GM18505 (cell line): Measurements from ENCODE around the gene FYCO1.

Source experiments
- ATAC-seq: cut with Tn5 transposase; IDR thresholded peaks from one replicate; pipeline ENCODE4 v1.9.1; 2021; ENCODE audit not compliant: unreplicated experiment
- POLR2A ChIP-seq: IDR thresholded peaks from 4 replicates; pipeline ENCODE4 v1.6.1; 2011; ENCODE audit warnings: borderline replicate concordance; ENCODE audit not compliant: insufficient read depth, insufficient read length; ENCODE audit errors: extremely low read depth

The FYCO1 gene

DNA sequence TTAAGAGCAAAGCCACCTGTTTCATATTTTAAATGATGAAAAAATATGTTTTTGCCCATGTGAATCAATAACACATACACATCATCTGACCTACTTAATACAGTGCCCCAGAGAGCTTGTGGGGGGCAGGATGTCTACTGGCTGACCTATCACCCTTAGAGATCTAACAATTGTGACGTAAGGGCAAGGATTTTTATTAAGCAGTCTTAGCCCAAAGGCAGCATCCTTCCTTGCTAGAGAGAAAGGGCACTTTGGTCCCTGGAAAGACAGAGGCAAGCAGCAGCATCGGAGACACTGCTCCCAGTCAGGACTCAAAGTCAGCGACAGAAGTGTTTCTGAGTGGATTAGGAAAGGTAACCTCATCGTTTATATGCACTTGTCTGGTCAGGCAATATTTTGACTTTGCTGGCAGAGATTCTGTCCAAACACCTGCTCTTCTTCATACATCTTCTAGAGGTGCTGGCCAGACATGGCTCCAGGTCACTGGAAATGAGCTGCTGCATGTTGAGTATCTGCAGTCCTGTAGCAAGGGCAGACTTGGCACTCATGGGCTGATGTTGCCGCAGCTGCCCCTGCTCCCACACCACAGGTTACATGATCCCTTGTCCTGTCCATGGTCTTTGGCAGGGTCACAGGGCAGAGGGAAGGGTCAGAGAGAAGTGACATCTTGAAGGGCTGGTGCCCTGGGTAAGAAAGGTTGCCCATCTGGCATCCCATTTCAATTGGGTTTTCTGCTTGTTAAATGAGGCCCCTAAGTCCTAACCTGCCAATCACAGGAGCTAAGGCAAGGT is 50.6 kb downstream of the FYCO1 start:
- TF ChIP-seq POLR2A = no peak
- ATAC-seq = no peak

DNA sequence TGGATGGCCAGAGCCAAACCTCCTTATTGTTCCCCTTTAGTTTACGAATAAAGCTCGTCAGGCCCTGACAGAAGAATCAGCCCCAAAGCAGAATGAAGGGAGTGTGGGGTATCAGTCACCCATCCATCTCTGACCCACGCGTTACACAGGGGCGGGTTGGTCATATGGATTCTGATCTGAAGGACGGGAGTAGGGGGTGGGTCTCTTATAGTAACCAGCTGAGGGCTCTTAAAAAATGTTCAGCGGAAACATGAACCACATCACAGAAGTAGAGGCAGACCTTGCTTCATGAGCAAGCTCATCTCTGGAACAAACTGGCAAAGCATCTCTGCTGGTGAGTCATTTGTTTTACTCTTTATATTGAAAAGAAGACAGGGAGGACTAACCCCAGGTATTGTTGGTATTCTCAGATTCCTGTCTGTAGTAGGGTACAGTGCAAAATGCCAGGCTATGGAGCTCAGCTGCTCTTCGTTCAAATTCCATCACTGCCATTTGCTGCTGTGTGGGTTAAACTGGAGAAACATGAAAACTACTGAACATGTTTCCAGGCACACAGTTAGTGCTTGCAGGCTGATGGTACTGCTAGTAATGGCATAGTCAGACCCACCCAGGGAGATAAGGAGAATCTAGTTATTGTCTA is 52.3 kb downstream of the FYCO1 start, which contains the start of gene CXCR6:
CXCR6 (plus strand) TSS at position 258 of the 640 bp plus-strand sequence. CDS start 3,018 bp downstream, outside the sequence.
- ATAC-seq = no peak

DNA sequence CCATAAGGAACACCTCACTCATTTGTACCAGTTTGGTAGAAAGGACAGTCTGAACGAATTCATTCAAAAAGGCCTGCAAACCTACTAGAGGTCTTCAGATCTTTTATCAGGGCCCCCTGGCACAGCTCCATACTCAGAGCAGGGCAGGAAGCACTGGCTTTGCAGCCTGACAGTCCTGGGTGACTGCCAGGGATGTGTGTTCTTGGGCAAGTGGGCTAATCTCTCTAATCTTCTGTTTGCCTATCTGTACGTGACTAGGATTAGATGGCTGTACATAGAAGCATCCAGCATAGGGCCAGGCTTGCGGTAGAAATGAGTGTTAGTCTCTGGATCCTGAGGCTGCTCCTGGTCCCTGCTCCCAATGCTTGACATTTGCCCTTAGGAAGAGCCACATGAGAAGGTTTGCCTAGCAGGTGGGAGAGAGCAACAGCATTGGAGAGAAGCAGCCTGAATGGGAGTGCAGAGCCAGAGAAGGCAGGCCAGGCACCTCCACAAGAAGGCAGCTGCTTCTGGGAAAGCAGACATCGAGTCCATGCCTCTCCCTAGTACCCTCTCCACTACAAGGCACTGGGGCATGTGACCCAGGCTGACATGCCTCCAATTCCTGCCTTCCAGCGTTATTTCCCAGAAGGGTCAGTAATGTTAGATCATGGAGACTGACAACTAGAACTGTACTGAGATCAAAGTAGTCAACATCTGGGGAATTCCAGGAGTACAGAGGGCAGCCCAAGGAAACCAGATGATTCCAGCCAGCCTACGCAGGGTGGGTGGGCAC is 53.4 kb downstream of the FYCO1 start:
- no peak for ATAC-seq
- no peak for TF ChIP-seq POLR2A

More for the DNA sequence above, 52.3 kb downstream of the FYCO1 start, which contains the start of gene CXCR6:
- no peak for TF ChIP-seq POLR2A

DNA sequence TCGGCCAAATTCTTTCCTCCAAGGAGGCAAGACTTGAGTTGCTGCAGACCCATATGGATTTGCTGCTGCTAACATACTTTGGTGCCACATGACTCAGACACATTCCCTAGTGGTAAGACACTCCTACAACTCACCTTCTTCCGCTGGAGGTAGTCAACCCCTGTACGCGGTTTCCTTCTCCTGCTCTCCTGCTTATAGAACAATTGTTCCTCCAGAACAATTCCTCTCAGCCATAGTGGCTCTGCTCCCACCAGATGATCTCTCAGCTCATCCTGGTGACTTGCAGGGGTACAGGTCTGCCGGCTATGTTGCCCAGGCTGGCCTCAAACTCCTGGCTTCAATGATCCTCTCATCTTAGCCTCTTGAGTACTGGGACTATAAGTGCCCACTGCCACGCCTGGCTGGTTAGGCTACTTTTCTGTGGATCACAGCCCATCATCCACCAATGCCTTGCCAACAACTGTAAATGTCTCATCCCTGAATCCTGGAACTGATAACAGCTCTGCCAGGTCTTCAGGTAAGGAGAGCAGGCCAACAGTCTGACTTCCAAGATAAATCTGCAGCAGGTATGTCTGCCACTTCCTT is 54.8 kb downstream of the FYCO1 start:
- no peak for TF ChIP-seq POLR2A
- no peak for ATAC-seq

DNA sequence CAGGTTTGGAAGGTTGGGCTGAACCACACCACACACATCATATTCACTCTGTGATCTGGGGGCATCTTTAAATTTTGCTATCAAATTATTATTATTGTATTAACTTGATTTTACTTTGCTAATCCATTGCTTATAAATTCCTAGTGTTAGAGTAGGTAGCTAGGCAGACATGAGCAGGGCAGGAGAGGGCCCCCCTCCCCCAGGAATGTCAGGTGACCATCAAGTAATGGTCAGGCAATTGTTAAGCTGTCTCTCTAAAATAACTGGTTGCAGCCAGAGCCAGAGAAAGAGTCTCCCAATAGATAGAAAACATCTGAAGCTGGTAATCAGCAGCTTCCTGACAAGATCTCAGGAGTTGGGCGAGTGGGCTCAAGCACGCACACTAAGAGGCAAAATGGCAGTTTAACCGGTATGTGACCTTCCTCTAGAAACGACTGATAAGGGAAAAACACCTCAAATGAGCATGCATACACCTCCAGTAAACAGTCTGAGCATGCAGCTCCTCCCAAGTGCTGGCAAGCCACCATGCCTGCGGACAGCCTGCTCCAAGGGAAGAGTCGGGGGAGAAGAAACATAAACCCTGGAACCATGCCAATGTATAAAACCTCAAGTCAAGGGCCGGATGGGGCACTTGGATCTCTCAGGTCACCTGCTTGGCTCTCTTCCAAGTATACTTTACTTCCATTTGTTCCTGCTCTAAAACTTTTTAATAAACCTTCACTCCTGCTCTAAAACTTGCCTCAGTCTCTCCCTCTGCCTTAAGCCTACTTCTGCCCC is 55.4 kb downstream of the FYCO1 start:
- TF ChIP-seq POLR2A = no peak
- no peak for ATAC-seq

DNA sequence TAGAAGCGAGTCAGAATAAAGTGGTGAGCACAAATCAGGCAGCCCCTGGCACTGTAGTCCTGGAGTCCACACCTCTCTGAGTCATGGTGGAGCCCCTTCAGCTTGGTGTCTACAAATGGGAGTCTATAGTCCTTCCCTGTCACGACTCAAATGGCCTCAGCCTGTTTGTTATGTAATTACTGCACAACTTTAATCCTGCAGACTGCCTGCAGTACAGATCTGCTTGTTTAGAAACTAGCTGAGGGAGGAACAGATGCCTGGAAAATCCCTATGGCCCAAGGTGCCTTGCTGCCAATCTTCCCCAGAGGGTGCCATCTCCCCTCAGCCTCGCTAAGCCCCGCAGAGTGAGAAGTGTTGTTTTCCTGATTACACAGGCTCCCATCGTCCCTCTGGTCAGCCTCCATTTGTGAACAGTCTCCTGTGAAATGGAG is 56.3 kb downstream of the FYCO1 start:
- TF ChIP-seq POLR2A = no peak
- ATAC-seq = no peak

DNA sequence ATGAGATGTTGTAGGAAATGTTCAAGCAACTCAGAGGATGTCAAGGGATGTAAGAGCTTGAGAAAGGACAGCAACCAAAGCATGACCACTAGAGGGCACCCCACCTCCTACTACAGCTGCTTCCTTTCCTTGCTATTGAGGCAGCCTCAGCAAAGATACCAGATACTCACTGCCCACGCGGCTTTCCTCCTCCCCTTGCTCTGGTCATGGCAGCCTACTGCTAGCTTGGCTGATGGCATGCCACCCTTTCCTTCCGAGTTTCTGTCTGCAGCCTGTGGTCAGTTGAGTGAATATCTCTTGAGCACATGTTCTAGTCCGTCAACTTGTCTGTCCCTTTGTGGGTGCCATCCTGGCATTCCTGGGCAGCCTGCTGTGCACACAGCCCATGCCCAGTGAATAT is 56.8 kb downstream of the FYCO1 start:
- ATAC-seq = no peak
- no peak for TF ChIP-seq POLR2A

DNA sequence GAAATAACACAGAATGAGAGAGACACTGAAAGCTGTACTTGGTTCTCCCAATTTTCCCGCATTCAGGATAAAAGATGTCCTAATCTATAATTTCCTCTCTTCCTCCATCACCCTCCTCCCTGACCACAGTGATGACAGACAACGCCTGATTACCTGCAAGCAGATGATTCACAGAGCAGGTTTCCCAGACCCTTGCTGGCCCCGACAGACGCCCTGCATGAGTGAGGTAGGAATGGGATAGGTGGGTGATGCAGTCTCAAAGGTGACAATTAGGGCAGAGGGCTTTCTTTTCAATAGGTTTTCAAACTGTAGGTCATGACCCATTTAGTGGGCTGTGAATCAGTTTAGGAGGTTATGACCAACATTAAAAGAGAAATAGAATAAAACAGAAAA is 57.6 kb downstream of the FYCO1 start:
- ATAC-seq = no peak

DNA sequence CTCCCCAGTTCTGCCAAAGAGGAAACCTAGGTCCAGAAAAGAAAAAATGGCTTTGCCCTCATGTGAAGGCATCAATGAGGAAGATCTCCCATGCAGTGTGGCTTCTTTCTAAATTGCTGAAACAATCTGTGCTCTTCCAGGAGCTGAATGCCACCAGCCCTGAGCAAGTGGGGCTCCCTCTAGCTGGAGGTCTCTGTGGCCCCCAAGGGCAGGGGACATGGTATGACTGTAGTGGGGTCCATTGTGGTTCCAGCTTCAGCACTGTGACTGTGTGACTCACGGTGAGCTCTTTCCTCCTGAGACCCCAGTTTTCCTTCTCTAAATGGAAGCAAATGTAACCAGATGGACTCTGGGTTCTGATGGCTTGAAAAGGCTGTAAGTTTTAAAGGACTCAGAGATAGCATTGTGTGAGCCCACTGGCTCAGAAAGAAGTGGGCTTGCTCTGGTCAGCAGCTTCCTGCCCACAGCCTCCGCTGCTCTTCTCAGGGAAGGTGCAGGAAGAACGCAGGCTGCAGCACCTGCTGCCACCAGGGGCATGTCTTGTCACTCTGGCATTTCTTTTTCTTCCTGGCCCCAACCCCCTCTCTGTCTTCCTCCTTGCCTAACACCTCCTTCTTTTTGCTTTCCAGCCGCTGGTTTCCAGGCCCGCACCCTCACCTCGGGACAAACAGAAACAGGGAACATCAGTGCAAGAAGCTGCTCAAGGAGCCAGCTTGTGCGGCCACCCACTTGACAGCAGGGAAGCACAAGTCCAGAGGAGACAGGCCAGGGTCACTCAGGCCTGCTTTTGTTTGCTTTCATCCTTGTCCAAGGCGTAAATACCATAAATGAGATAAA is 58.2 kb downstream of the FYCO1 start:
- ATAC-seq = no peak
- no peak for TF ChIP-seq POLR2A

More for the DNA sequence above, 57.6 kb downstream of the FYCO1 start:
- no peak for TF ChIP-seq POLR2A

DNA sequence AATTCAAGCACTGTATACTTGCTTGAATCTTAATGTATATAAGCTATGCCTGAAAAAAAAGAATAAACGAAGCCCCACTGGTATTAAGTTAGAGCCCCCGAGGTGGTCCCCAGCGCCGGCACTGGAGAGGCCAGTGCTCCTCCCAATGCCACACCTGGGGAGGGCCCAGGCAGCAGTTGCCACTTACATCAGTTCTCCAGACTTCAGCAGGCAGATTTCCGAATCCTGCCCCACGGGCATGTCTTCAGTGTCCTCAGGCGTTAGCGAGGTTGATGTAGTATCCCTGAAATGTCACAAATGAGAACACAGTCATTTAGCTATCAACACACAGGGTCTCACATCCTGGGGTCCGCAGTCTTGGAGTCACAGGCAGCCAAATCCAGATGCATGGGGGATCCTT is 59.4 kb downstream of the FYCO1 start:
- no peak for TF ChIP-seq POLR2A
- ATAC-seq = no peak

DNA sequence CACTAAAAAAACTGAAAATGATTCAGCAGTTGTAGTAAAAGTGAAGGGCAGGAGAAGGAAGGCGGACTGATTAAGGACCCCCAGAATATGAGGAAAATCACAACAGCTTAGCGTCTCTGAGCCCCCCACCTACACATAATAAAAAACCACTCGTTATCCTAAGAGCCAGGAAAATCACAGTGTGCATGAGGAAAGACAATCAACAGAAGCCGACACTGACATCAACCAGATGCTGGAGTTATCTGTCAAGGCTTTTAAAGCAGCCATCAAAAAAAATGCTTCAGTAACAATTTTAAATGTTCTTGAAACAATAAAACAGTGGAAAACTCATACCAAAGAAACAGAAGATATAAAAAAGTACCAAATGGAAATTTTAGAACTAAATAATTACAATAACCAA is 62.0 kb downstream of the FYCO1 start:
- TF ChIP-seq POLR2A = no peak

DNA sequence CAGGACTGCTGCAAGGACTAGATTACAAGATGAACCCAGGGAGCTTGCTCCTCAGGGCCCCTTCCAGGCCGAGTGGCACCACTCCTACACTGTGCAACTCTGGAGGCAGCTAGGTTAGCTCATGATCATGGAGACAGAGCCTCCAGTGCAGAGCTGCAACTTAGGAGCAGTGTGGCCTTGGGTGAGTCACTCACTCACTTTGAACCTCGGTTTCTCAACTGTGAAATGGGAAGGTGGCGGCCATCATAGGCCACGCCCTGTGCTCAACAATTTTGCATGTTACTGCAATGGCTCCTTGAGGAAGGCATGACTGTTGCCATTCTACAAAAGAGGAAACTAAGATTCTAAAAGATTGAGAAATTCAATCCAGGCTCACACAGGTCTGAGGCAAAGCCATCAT is 63.5 kb downstream of the FYCO1 start:
- no peak for TF ChIP-seq POLR2A

More for the DNA sequence above, 62.0 kb downstream of the FYCO1 start:
- no peak for ATAC-seq

More for the DNA sequence above, 63.5 kb downstream of the FYCO1 start:
- no peak for ATAC-seq
